HK-2 (cell line): ENCODE measurements around the gene ARMS2.
A peak's percentile ranks its signal among the peaks of the same experiment; 100 is the strongest.

Source experiments
- DNase-seq: peaks from one replicate; pipeline ENCODE4 v3.0.0-alpha.2; 2018; ENCODE audit not compliant: unreplicated experiment

Gene ARMS2

GRCh38 chr10:122494173-122494820, 39.8 kb downstream of the ARMS2 start:
- no peak for DNase-seq

- peak; percentile 24 for DNase-seq
These were observed 40.4 kb downstream of the ARMS2 start for GRCh38 chr10:122494833-122495232.

GRCh38 chr10:122495406-122496340, 41.2 kb downstream of the ARMS2 start:
- DNase-seq: no peak

- no peak for DNase-seq
These were observed 42.8 kb downstream of the ARMS2 start for GRCh38 chr10:122497241-122497640.

DNA sequence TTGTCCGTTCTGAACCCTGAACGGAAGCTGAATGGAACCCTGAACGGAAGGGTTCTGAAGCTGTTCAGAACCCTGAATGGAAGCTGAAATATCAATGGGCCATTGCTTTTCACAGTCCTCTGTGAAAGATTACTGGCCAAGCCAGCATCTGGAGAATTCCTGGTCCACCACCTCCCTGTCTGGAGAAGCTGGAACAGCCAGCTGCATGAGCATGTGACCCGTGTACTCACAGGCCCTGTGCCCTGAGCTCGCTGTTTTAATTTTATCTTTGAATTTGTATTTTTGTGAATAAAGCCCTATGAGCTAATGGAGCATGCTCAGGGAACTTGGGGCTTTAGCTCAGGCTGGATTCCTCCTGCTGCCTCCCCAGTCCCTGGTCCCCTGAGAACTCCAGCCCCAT, 44.1 kb downstream of the ARMS2 start:
- DNase-seq: no peak

GRCh38 chr10:122499012-122499411, 44.6 kb downstream of the ARMS2 start:
- no peak for DNase-seq

GRCh38 chr10:122499491-122499941, 45.1 kb downstream of the ARMS2 start:
- no peak for DNase-seq

GRCh38 chr10:122500194-122500593, 45.7 kb downstream of the ARMS2 start:
- no peak for DNase-seq

DNA sequence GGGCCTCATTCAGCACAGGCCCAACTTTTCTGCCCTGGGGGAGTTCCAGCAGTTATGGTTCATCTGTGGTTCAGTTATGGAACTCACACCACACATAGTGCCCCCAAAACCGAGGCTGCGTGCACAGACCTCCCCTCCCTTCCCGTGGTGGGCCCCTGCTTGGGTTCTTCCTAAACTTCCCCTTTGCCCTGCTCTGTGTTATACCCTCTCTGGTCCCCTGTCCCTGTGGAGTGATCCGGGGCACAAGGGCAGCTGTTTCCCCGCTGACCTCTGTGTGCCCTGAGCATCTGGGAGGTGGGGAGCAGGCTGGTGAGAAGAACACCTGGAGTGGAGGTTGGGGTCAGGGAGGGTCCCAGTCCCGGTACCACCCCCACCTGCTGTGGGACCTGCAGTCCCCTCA, 46.3 kb downstream of the ARMS2 start:
- no peak for DNase-seq

GRCh38 chr10:122503012-122503411, 48.6 kb downstream of the ARMS2 start:
- no peak for DNase-seq

DNA sequence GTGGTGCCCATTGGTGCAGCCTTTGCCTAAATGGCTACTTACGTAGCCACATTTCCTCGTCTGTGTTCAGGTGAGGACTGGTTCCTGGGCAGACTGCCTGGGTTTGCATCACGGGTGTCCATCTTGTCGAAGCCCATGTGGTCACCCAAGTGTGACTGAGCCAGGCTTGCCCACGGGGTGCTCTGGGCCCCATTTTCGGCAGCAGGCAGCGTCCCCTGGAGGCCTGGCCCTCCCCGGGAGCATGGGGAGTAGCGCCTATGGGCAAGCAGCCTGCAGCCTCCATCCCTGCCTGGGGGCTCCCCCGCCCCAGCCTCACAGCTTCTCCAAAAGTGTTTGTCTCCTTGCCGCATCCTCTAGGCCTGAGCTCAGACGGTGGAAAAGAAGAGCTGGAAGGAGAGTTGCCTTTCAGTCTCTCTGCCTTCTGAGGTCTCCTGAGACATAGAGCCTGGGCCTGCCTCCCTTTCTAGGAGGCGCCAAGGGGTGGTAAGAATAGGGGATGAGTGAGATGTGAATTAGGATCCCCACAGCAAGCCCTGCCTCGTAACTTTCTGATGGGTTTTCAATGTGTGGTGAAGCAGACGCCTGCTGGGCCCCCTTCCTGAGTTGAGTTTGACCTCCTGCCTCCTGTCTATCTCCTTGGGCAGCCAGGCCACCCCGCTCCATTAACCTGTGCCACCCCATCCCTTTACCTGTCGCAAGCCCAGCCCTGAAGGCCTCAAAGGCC, 49.6 kb downstream of the ARMS2 start:
- DNase-seq: no peak

- peak; percentile 38 for DNase-seq
These were observed 50.1 kb downstream of the ARMS2 start for GRCh38 chr10:122504610-122504950.

GRCh38 chr10:122505011-122505410, 50.6 kb downstream of the ARMS2 start:
- DNase-seq: no peak

GRCh38 chr10:122505885-122506645, 51.6 kb downstream of the ARMS2 start:
- DNase-seq: no peak
